MV-4-11 (cell line): Measurements from ENCODE around the gene FGD5.
A peak's percentile ranks its signal among the peaks of the same experiment; 100 is the strongest.

ENCODE experiments used
- DNase-seq: peaks from one replicate; lab custom pipeline; 2025; lab: John Stamatoyannopoulos, UW

Gene FGD5, protein sequence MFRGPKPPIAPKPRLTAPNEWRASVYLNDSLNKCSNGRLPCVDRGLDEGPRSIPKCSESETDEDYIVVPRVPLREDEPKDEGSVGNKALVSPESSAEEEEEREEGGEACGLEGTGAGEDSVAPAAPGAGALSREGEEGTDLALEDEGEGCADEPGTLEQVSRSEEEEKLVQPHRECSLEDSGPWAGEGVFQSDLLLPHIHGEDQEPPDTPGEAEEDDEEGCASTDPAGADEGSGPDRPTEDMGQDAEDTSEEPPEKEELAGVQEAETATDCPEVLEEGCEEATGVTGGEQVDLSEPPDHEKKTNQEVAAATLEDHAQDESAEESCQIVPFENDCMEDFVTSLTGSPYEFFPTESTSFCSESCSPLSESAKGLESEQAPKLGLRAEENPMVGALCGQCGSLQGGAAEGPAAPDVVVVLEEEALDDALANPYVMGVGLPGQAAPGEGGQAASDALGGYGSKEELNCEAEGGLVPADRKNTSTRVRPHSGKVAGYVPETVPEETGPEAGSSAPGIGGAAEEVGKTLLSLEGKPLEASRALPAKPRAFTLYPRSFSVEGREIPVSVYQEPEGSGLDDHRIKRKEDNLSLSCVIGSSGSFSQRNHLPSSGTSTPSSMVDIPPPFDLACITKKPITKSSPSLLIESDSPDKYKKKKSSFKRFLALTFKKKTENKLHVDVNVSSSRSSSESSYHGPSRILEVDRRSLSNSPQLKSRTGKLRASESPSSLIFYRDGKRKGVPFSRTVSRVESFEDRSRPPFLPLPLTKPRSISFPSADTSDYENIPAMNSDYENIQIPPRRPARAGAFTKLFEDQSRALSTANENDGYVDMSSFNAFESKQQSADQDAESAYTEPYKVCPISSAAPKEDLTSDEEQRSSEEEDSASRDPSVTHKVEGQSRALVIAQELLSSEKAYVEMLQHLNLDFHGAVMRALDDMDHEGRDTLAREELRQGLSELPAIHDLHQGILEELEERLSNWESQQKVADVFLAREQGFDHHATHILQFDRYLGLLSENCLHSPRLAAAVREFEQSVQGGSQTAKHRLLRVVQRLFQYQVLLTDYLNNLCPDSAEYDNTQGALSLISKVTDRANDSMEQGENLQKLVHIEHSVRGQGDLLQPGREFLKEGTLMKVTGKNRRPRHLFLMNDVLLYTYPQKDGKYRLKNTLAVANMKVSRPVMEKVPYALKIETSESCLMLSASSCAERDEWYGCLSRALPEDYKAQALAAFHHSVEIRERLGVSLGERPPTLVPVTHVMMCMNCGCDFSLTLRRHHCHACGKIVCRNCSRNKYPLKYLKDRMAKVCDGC (N-terminal part only)

DNA sequence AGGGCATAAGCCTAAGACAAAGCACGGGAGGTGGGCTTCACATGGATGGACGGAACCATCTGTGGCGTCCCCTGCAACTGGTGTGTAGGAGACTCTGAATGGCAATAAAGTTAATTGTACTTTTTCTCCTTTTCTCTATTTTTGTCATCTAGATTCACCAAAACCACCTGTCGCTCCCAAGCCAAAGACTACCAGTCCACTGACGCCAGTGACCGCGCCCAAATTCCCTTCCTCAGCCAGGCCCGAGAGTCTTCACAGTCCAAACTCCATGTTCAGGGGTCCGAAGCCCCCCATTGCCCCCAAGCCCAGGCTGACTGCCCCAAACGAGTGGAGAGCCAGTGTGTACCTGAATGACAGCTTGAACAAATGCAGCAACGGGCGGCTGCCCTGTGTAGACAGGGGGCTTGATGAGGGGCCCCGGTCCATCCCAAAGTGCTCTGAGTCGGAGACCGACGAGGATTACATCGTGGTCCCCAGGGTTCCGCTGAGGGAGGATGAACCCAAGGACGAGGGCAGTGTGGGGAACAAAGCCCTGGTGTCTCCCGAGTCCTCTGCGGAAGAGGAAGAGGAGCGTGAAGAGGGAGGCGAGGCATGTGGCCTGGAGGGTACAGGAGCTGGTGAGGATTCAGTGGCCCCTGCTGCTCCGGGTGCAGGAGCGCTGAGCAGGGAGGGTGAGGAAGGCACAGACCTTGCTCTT, at the start of gene FGD5:
FGD5 (plus strand) TSS at position 159 of the 697 bp plus-strand sequence; CDS start at position 269, 110 bp downstream.
- no peak for DNase-seq

DNA sequence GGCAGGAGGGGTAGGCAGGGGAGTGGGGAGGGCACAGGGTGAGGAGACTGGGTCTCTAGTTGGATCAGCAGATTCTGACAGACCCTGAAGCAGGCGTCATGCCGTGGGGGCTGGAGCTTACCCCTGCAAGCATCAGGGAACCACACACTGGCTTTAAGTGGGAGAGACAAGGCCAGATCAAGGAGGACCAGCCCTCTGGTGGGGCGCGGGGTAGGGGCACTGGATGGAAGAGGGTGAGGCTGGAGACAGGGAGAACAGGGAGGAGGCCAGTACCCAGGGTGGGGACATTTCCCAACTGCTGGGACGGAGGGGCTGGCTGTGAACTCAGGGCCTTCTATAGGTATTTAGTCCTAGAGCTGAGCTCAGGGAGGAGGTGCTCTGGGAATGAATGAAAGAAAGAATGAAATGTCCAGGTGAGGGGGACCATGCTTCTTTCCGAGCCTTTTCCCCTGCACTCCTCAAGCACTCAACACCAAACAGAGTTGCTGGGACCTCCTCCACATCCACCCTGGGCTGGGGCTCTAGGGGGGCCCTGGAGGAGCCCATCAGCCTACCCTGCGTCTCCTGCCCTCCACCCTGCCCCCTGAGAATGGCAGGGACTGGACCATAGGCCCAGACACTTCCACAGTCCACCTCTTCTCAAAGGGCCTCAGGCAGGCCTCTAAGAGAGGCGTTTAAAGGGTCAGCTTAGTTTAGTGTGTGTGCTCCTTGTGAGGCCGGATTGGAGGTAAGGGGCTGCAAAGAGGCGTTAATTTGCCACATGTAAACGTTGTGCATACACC, 49.0 kb upstream of the FGD5 start:
- DNase-seq = no peak

DNA sequence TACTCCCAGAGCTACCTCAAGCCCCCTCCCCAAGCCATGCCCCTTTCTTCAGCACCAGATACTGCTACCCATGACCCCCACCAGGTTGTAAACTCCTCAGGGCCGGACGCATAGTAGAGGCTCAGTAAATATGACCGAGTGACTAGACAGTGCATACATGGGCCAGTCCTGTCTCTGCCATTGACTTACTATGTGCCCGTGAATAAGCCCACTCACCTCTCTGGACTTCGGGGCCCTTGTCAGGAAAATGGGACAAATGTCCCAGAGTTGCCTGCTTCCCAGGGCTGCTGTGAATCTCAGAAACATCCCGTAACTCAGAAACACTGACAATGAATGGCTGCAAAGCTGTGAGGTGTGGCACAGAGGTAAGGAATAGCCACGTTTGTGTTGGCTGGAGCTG, 48.2 kb upstream of the FGD5 start:
- no peak for DNase-seq

DNA sequence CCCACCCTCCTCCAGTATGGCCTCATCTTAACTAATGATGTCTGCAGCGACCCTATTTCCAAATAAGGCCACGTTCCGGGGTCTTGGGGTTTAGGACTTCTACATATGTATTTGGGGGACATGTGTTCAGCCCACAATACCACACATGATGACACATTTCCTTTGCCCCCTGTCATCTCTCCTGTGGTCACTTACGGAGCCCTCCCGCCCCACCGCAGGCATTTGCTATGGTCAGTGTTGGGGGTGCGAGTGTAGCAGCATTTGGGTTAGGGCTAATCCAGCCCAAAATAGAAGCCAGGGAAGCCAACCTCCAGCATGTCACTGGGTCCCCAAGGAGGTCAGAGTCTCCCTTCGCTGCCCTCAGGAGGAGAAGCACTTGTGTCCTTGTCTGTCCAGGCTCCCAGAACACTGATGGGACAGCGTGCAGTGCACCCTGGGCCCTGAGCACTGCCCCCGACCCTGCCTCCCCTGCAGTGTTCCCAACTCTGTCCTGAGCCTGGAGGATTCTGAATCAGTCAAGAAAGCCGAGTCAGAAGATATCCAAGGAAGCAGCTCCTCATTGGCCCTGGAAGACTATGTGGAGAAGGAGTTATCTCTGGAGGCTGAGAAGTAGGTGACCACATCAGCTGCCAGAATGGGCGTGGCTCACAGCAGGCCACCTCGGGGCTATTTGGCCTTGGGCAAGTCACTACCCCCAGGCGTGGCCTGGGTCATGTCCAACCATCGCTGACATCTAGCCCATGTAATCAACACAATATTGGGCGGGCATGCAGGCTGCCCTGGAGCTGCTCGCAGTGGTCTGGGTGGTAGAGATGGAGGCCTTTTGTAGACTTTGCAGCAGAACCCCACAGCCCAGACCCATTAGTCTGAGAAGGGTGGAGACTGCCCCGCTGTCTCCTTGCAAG, 46.9 kb upstream of the FGD5 start:
- DNase-seq = peak; percentile 71

DNA sequence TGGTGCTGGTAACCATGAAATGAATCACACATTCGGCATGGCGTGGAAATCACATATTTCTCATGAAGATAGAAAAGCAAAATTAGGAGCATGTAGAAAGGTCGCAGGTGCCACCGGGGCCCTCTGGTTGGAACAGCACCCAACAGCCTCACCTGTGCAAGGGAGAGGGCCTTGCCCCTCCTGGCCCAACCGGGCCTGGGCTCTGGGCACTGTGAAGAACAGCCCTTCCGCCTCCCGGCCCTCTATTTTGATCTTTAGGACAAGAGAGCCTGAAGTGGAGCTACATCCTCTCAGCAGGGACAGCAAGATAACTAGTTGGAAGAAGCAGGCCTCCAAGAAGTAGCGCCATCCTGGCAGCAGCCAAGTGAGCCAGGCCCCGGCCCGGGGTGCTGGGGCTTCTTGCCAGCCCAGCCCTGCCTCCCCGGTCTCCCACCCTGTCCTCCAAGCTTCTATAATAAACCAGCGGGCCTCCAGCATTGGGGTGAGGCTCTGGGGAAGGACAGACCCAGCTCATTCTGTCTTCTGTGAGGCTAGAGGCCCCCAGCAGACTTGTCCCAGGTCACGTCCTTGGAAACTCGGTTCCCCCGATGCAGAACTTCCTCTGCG, 46.1 kb upstream of the FGD5 start:
- no peak for DNase-seq

DNA sequence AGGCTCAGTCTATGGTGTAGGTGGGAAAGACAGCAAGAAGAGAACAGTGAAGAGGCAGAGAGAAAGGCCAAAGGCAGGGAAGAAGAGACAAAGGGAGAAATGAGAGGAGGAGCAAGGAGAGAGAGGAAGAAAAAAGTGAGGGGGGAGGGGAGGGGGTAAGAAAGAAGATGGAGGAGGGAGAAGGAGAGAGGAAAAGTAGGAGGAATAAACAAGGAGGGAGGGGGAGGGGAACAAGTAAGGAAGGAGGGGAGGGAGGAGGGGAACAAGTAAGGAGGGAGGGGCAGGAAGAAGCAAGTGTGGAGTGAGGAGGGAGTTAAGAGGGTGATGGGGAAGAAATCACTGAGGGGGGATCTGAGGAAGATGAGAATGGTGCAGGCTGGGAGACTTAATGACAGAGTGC, 45.5 kb upstream of the FGD5 start:
- no peak for DNase-seq

DNA sequence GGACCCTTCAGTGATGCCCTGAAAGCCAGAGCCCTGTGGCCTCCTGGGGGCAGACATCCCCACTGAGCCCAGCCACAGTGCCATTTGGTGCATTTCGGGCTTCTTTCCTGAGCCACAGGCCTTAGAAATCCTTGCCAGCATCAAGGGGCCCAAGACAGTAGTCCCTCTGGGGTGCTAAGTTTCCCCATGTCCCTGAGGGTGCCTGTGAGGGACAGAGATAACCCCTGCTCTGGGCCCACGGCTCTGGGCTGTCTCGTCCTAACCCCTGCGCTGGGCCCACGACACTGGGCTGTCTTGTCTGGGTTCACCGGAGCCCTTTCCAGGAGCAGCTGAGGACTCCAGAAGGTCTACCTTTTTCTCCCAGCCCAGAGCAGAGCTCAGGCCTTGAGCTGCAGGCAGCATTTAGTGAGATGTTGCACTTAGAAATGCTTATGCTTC, 45.1 kb upstream of the FGD5 start:
- no peak for DNase-seq

DNA sequence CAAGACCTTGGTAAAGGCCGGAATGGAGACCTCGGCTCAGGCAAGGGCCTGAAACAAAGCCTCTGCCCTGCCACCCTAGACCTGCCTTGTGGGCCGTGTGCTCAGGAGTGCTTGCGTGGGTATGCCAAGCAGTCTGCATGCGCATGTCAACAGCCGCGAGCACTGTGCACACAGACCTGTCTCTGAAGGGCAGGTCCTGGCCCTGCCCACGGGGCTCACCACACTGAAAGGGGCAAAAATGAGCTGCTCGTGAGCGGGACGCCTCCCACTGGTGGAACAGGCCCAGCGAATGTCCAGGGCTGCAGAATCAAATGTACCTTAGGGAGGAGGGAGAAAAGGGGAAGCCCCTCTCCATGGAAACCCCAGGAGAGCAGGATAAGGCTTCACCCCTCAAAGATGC, 44.3 kb upstream of the FGD5 start:
- no peak for DNase-seq

DNA sequence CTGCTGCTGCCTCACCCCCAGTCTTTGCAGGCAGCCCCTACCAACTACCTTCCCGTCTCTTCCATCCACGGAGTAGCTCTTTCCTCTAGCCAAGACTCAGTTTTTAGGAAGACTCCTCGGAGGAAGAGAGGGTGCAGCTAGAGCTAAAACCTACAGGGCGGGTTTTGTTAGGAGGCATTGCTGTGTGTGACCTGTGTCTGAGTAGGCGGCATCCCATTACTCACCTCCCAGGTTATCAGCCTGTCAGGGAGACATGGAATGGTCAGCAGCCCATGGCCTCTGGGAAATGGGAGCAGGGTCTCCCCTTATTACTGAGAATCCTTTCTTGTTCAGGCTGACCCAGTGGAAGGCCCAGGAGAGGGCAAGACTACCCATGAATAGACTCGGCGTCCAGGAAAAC, 43.8 kb upstream of the FGD5 start:
- DNase-seq = no peak

DNA sequence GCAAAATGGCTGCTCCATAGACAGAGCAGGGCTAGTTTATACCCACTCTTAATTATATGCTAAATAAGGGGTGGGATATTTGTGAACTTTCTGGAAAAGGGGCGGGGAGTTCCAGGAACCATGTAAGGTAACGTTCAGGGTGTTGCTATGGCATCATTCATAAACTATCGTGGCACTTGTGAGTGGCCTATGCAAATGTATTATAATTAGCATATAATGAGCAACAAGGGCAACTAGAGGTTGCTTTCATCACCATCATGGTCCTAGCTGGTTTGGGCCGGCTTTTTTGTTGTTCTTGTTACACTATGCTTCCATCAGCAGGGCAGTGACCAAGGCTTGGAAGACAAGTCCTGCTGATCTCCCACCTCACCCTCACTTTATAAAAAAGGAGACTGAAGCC, 43.2 kb upstream of the FGD5 start:
- no peak for DNase-seq

DNA sequence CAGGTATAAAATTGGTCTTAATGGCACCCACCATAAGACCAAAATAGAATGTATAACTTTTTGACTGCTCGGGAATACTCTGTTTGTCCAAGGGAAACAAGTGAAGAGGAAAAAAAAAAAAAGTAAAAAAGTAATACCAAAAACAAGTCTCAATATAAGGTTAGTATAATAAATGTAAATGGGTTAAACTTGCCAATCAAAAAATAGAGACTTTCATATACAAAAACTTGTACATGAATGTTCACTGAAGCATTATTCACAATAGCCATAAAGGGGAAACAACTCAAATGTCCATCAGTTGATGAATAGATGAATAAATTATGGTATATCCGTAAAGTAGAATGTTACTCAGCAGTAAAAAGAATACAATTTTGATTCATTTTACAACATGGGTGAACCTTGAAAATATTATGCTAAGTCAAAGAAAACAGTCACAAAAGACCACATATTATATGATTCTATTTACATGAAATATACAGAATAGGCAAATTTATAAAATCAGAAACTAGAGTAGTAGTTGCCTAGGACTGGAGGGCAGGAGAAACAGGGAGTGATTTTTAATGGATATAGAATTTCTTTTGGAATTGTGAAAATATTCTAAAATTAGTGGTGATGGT, 39.6 kb upstream of the FGD5 start:
- no peak for DNase-seq

DNA sequence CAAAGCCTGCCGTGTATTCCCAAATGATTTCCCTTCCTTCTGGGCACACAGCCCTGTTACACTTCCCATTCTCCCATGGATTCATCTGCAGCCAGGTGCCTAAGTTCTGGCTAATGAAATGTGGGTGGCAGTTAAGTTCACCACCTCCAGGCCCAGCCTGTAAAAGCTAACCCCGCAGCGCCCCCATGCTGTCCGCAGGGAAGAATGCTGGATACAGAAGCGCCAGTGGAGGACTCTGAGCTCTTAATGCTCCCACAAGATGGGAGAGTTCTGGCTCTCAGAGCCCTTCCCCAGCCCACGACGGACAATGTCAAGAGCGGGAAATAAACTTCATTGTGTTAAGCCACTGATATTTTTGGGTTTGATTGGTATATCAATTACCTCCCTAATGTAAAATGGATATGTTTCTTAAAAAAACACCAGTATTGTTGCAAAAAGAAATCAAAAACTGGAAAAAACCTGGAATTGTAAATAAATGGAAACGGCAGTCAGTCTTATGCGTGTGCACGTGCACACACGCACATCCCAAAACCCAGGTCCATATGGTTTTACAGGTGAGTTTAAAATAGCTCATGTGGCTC, 37.7 kb upstream of the FGD5 start:
- peak; percentile 40 for DNase-seq

DNA sequence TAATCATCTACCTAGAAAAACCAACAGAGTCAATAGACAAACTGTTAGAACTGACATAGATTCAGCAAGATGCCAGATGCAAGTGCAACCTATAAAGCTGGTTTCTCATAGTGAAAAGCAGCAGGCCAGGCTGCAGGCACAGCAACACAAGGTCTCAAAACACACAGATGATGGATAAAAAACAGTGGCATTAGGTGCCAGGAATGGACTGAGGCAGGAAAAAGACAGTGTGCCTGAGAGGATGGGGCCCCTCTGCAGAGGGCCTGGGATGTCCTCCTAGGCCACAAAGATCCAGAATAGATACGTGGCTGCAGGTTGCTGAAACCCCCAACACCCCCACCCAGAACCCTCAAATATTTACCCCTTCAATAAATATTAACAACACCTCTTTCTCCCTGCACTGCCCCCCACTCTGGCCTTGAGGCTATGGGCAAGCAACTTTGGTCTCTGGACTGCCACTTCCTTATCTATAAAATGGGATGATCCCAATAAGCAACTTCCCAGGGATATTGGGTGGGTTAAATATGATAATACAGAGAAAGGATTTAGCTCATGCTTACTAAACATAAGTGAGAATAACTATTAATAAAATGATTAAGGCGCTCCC, 35.2 kb upstream of the FGD5 start:
- no peak for DNase-seq

DNA sequence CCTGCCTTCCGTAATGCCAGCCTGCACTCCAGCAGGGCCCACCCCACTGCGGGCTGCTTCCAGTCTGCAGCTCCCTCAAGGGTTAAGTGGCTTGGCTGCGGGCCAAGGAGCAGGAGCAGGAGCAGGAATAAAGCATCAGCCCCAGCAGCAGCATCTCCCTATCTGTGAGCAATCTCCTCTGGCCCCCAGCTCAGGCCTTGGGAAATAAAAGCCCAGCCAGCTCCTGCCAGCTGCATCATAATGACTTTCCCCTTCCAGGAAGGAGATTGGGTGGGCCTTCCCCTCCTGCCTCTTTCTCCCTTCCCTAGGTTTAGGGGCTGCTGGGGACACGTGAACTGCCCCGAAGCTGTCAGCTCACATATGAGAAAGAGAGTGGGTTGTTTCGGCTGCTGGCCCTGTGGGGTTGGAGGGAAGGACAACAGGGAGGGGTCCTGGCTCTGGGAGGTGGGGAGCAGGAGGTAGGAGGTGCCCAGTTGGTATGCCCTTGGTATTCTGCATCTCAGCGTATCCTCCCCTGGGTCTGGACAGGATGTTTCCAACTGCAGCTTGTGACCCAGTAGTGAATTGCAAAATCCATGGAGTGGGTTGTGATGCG, 34.6 kb upstream of the FGD5 start:
- DNase-seq = no peak

DNA sequence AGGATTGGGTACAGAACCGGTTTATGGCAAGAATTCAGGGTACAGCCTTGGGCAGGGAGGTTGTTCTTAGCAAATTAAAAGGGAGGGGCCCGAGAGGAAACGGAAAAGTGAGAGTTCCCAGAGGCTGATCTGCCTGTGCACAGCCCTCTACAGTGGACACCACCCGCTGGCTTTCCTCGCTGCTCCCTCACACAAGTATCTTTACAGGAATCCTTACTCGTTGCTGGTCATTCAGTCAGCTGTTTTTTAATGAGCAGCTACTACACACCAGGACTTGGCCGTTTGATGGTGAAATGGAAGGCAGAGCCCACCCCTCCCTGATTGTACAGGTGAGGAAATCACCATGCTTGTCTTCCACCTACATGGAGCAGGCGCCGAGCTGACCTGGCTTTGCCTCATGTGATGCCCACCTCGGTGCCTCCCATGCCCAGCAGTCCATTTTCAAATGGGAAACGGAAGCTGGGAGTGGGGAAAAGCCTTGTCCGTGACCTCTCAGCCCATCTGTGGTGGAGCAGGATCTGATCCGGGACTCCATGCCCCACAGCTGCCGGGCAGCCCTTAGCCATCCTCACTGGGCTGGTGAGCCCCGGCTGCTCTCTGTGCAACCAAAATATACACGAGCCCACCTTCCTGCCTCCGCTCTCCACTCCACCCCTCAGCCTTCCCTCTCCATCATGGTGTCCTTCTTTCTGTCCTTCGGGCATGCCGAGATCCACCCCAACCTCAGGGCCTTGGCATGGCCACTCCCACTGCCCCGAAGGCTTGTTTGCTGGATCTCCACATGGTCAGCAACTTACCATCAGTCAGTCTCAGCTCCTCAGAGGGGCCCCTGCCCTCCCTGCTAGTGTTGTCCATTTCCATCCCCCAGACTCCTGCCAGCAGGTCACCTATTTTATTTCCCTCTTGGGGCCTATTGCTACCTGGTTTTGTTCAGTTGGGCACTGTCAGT, 33.3 kb upstream of the FGD5 start:
- no peak for DNase-seq

DNA sequence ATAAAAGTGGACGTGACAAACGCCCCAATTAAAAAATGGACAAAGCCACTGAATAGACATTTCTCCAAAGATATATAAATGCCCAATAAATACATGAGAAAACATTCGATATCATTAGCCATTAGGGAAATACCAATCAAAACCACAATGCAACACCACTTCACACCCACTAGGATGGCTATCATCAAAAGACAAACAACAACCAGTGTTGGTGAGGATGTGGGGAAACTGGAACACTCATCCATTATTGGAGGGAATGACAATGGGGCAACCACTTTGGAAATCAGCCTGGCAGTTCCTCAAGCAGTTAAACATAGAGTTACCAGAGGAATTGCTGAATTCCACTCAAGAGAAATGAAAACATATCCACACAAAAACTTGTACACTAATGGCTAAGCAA, 32.4 kb upstream of the FGD5 start:
- DNase-seq = no peak

DNA sequence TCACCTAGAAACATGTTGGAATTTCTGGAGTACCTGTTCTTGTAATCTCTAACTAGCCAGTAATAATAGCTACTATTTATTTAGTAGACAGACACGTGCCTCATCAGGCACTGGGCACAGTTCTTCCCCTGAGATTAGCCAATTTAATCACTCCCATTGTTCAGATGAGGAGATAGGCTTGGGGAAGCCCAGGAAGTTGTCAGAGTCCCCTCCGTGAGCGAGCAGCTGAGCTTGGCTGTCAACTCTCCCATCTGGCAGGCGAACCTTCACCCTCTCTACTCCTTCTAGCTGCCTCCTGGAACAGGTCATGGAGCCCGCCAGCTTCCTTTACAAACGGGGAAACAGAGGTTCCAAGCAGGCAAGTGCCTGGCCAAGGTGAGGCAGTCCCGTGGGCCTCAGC, 31.1 kb upstream of the FGD5 start:
- DNase-seq = no peak
